Osteoblast (primary cell): ENCODE results near the gene SIL1. TPM values are rescaled to one million over a fixed set of nuclear protein-coding genes. Genes with fewer than 3 reads are reported as not detected.

Source experiments
- DNase-seq: peaks from one replicate; pipeline ENCODE4 v3.0.0; 2011; ENCODE audit warnings: low spot score, mixed read lengths; ENCODE audit not compliant: insufficient read length; ENCODE audit errors: missing footprints
- H2AFZ ChIP-seq: 2 replicates; pipeline ENCODE4 v1.6.0; 2011; ENCODE audit warnings: mild to moderate bottlenecking, low read length
- H3K27ac ChIP-seq: 2 replicates; pipeline ENCODE4 v1.5.1; 2011; ENCODE audit warnings: mild to moderate bottlenecking, low read depth, low read length, moderate library complexity
- H3K27me3 ChIP-seq: 2 replicates; pipeline ENCODE4 v1.6.0; 2012; ENCODE audit warnings: mild to moderate bottlenecking, control low read depth, inconsistent platforms, low read length, moderate library complexity; ENCODE audit not compliant: insufficient read depth
- H3K36me3 ChIP-seq: 2 replicates; pipeline ENCODE4 v1.5.1; 2011; ENCODE audit warnings: mild to moderate bottlenecking, low read length, control low read depth, moderate library complexity; ENCODE audit not compliant: insufficient read depth
- H3K4me1 ChIP-seq: 2 replicates; pipeline ENCODE4 v1.5.1; 2011; ENCODE audit warnings: mild to moderate bottlenecking, low read length, control low read depth, moderate library complexity; ENCODE audit not compliant: insufficient read depth
- H3K4me2 ChIP-seq: 2 replicates; pipeline ENCODE4 v1.6.0; 2011; ENCODE audit warnings: mild to moderate bottlenecking, low read length; ENCODE audit not compliant: insufficient read depth
- H3K4me3 ChIP-seq: fragments of 200-600 bp; sonication (generic); 3 replicates; pipeline ENCODE4 v1.5.1; 2012; ENCODE audit warnings: mild to moderate bottlenecking, low read length, inconsistent platforms; ENCODE audit not compliant: insufficient read depth
- H3K79me2 ChIP-seq: 2 replicates; pipeline ENCODE4 v1.6.0; 2012; ENCODE audit warnings: mild to moderate bottlenecking, low read length, control low read depth, inconsistent platforms; ENCODE audit not compliant: insufficient read depth
- H3K9me3 ChIP-seq: 2 replicates; pipeline ENCODE4 v1.5.1; 2011; ENCODE audit warnings: low read depth, low read length, control low read depth
- H4K20me1 ChIP-seq: 2 replicates; pipeline ENCODE4 v1.6.0; 2012; ENCODE audit warnings: mild to moderate bottlenecking, low read length, control low read depth; ENCODE audit not compliant: insufficient read depth
- total RNA-seq: library from RNA; depleted of rRNA; stranded (reverse); fragments of >200 nt; gene quantifications from 2 replicates; pipeline ENCODE4 v1.2.3, GENCODE V29; 2012
- TF ChIP-seq, protein P1 (sequence below): IDR thresholded peaks from 2 replicates; pipeline ENCODE4 v1.5.1; 2011; ENCODE audit warnings: mild to moderate bottlenecking, low read depth, low read length, moderate library complexity; ENCODE audit errors: extremely low read depth

Gene SIL1
- total RNA-seq, 1 donor = 65.1 TPM

DNA sequence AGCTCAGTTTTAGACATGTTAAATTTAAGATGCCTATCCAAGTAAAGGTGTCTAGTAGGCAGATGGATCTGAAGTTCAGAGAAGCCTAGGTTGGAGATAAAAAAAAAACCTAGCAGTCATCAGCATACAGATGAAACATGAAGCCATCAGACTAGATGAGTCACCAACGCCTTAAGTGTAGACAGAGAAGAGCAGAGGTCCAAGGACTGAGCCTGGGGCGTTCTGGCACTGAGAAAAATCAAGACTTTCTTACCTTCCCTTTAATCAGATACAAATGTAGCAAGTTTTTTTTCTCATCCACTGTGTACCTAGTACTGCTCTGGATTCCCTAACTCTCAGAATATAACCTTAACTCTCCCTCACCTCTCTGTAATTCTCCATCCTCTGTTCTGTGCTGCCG is 97.3 kb downstream of the SIL1 start:
- Histone ChIP-seq H4K20me1 (no peaks in the 10 kb centered on the region), H3K9me3 (no peaks in the 10 kb centered on the region), H3K4me1 (peaks cover 19% of the 10 kb centered on the region), H3K27ac (no peak overlapping the region), H3K27me3 (no peaks in the 10 kb centered on the region), H3K4me3 (no peak overlapping the region), H3K36me3 (no peaks in the 10 kb centered on the region), H3K4me2 (no peak overlapping the region), H3K79me2 (peaks cover 2% of the 10 kb centered on the region), H2AFZ (no peak overlapping the region)
- TF ChIP-seq, protein P1, sequence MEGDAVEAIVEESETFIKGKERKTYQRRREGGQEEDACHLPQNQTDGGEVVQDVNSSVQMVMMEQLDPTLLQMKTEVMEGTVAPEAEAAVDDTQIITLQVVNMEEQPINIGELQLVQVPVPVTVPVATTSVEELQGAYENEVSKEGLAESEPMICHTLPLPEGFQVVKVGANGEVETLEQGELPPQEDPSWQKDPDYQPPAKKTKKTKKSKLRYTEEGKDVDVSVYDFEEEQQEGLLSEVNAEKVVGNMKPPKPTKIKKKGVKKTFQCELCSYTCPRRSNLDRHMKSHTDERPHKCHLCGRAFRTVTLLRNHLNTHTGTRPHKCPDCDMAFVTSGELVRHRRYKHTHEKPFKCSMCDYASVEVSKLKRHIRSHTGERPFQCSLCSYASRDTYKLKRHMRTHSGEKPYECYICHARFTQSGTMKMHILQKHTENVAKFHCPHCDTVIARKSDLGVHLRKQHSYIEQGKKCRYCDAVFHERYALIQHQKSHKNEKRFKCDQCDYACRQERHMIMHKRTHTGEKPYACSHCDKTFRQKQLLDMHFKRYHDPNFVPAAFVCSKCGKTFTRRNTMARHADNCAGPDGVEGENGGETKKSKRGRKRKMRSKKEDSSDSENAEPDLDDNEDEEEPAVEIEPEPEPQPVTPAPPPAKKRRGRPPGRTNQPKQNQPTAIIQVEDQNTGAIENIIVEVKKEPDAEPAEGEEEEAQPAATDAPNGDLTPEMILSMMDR = no peak
- peak; percentile 80 for DNase-seq

DNA sequence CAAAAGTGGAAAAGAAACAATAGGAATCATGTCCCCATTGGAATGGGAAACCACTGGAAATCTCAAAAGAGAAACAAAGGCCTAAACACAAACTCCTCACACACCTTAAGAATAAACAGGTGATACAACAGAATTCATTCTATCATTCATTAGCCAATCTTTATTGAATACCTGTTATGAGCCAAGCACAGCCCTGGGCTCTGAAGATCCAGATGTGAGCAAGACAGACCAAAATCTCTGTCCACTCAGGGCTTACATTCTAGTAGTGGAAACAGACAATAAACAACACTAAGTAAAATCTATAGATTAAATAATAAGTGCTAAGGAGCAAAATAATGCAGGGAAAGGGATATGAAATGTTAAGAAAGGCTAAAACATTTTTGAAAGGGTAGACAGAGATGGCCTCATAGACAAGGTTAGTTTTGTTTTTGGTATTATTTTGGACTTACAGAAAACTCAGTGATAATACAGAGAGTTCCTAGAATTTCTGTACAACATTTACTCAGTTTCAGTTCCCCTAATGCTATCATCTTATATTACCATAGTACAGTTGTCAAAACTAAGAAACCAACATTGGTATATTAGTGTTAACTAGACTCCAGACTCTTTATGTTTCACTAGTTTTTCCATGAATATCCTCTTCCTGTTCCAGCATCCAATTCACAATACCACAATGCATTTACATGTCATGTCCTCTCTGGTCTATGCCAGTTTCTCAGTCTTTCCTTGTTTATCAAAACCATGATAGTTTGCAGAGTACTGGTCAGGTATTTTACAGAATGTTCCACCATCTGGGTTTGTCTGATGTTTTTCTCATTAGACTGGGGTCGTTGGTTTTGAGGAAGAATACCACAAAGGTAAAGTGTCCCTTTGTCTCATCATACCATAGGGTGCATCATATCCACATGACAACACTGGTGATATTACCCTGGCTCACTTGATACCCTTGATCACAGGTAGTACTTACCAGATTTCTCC is 103.7 kb downstream of the SIL1 start:
- H3K9me3 ChIP-seq = no peaks in the 10 kb centered on the region
- H4K20me1 ChIP-seq = no peaks in the 10 kb centered on the region
- H3K4me3 ChIP-seq = no peak overlapping the region
- H3K79me2 ChIP-seq = peaks cover 2% of the 10 kb centered on the region
- no peaks in the 10 kb centered on the region for H3K27me3 ChIP-seq
- no peak overlapping the region for H3K27ac ChIP-seq
- no peaks in the 10 kb centered on the region for H3K36me3 ChIP-seq
- H3K4me1 ChIP-seq = no peaks in the 10 kb centered on the region
- no peak for DNase-seq
- no peak overlapping the region for H3K4me2 ChIP-seq
- TF ChIP-seq, protein P1 = no peak
- no peak overlapping the region for H2AFZ ChIP-seq

DNA sequence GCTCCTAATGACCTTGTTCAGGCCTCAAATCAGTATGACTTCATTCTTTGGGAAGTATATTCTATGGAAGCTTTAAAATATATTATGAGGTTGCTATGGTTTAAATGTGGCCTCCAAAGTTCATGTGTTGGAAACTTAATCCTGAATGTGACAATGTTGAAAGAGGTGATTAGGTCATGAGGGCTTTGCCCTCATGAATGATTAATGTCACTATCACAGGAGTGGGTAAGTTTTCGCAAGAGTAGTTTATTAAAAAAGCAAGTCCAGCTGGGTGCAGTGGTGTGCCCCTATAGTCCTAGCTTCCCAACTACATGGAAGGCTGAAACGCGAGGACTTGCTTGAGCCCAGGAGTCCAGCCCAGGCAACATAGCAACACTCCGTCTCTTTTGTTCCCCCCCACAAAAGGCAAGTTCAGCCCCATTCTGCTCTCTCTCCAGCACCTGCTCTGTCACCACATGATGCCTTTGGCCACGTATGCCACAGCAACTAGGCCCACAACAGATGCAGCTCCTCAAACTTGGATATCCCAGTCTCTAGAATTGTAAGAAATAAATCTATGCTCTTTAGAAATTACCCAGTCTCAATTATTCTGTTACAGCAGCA is 105.3 kb downstream of the SIL1 start:
- Histone ChIP-seq H3K4me1 (peaks cover 10% of the 10 kb centered on the region), H3K4me3 (no peak overlapping the region), H3K79me2 (peaks cover 2% of the 10 kb centered on the region), H2AFZ (no peak overlapping the region), H3K27me3 (no peaks in the 10 kb centered on the region), H3K9me3 (no peaks in the 10 kb centered on the region), H4K20me1 (peaks cover 9% of the 10 kb centered on the region), H3K27ac (no peak overlapping the region), H3K36me3 (no peaks in the 10 kb centered on the region), H3K4me2 (no peak overlapping the region)
- TF ChIP-seq, protein P1 = no peak
- DNase-seq = no peak
